ENCODE data around the gene RAC2.

The RAC2 gene

DNA sequence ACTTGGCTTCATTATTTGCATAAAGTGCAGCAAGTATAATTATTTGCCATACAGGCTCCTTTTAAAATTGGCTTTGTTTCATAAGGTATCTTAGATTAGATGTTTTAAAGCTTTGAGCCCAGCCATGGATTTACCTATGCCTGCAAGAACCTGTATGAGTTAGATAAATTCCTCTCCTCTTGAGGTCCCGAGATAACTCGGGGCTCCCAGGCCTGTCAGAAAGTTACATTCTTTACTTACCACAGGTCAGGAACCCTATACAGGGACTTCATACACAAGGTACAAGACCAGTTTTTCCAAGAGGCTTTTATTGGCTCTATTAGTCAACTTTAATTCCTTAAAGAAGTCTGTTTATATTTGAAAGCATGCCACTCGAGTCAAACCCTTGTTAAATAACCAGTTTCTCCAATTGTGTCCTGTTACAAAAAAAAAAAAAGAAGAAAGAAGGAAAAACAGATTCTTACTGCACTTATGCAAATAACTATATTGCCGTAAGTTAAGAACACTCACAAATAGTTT is 53.7 kb downstream of the RAC2 start:
- DNase-seq (ENCODE audit: low read depth), result no peak
- no peak for TF ChIP-seq CTCF (IDR thresholded peaks at IDR 0.05; ENCODE audit: low read depth, low read length, missing control alignments)
- no peak overlapping the region for H3K4me3 ChIP-seq (ENCODE audit: low read depth, low read length)

DNA sequence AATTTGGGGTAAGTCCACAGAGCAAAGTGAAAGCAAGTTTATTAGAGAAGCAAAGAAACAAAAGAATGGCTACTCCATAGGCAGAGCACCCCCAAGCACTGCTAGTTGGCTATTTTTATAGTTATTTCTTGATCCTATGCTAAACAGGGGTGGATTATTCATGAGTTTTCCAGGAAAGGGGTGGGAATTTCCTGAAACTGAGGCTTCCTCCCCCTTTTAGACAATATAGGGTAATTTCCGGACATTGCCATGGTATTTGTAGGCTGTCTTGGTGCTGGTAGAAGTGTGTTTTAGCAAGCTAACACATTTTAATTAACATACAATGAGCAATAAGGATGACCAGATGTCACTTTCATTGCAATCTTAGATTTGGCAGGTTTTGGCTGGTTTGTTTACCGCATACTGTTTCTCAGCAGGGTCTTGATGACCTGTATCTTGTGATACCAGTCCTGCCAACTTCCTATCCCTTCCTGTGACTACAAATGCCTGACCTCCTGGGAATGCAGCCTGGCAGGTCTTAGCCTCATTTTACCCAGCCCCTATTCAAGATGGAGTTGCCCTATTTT is 55.1 kb downstream of the RAC2 start:
- no peak overlapping the region for H3K4me3 ChIP-seq (ENCODE audit: low read depth, low read length)
- no peak for TF ChIP-seq CTCF (IDR thresholded peaks at IDR 0.05; ENCODE audit: low read depth, low read length, missing control alignments)
- DNase-seq (ENCODE audit: low read depth), result no peak

DNA sequence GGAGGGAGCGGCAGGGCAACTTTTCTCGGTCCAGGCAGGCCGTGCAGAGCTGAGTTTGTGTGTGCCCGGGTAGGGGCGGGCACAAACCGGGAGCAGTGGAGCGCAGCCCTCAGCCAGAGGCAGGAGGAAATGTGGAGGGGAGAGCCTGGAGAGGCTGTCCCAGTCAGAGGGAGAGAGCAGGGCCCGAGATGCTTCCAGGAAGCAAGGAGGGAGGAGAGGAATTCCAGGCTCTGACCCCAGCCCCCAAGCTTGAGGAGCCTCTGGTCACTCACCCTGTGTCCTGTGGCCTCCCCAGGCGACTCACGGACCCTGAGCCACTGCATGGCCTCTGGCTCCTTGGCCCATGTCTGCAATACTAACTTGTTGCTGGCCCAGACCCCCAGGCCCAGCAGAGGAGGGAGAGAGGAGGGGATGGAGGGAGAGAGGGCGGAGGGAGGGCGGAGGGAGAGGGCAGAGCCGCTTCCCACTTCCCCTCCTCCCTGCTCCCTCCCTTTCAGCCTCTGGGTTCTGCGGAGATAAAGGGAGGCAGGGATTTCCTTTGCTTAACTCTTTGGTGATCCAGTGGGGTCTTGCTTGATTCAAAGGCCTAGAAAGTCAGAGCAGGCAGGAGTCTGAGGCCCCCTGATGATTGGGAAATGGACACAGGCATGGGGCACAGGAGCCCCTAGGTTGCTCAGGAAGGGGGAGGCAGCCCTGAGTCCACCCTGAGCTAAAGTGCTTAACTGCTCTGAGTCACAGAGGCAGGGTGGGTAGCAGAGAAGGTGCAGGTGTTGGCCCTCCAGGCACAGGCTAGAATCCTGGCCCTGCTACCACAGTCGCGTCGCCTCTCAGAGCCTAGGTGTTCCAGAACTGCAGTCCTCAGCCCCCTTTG is 55.9 kb downstream of the RAC2 start, which contains the start of gene C1QTNF6:
Gene C1QTNF6, minus strand, starts transcription at position 357 of the 871 bp plus-strand sequence. Its CDS starts 34 bp downstream, at position 323.
- DNase-seq (ENCODE audit: low read depth), result no peak
- no peak within 1 kb of the TSS for H3K4me3 ChIP-seq (ENCODE audit: low read depth, low read length)
- TF ChIP-seq CTCF (IDR thresholded peaks at IDR 0.05; ENCODE audit: low read depth, low read length, missing control alignments), result no peak

- no peak for TF ChIP-seq CTCF (IDR thresholded peaks at IDR 0.05; ENCODE audit: low read depth, low read length, missing control alignments)
- DNase-seq (ENCODE audit: low read depth), result no peak
- no peak overlapping the region for H3K4me3 ChIP-seq (ENCODE audit: low read depth, low read length)
Measured at GRCh38 chr22:37187552-37187890, 56.5 kb downstream of the RAC2 start.

DNA sequence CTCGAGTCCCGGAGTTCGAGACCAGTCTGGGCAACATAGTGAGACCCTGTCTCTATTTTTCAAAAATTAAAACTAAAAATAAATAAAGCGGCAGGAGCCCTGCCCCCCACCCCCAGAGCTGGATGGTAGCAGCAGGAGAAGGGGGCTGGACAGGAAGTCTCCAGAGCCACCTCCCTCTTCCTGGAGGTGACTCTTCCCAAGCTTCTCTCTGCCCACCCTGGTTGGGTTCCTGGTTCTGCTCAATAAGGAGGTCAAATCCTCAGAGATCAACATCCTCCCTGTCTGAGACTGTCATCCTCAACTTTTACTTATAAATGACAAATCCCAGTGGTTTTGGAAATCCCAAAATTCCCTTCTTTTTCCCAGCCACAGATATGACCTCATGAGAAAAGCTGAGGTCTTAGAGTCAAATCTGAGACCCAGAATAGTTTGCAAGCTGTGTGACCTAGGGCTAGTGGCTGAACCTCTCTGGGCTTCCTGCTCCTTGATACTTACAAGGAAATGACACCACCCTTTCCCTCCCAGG is 57.0 kb downstream of the RAC2 start:
- TF ChIP-seq CTCF (IDR thresholded peaks at IDR 0.05; ENCODE audit: low read depth, low read length, missing control alignments), result no peak
- no peak overlapping the region for H3K4me3 ChIP-seq (ENCODE audit: low read depth, low read length)

DNA sequence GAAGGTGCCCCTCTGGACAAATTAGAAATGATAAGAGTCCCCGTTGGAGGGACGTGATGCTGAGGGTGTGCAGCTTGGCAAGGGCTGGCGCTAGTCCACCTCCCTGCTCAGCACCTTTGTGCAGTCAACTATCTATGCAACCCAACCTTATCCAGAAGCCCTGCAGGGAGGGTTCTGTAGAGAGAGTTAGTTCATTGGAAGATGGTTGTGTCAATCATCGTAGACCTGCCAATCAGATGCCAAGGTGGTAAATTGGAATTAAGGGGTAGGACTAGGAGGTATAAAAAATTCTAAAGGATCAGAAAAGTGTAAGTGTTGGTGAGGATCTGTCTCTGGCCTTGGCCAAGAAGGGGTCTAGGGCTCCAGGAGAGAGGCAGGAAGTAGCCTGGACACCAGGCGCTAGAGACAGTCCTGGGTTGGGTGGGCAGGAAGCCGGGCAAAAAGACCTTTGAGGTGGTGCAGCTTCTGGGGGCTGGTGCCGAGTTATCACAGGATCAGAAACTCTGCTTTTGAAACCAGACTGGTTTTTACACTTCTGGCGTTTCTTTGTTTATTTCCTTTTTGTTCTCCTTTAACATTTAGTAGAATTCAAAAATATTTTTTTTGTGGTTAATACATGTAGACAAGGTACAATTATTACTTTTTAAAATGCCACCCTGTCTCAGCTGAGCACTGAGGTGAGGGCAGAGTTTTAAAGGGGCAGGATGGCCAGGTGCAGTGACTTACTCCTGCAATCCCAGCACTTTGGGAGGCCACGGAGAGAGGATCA is 57.7 kb downstream of the RAC2 start:
- H3K4me3 ChIP-seq (ENCODE audit: low read depth, low read length), result no peak overlapping the region
- no peak for TF ChIP-seq CTCF (IDR thresholded peaks at IDR 0.05; ENCODE audit: low read depth, low read length, missing control alignments)
- peak; percentile 88 for DNase-seq (ENCODE audit: low read depth)

More for the DNA sequence above, 57.0 kb downstream of the RAC2 start:
- no peak for DNase-seq (ENCODE audit: low read depth)

Measured in GM12864 (cell line).